WTC11 (cell line): ENCODE results near the gene TSKU. TPM values are rescaled to one million over a fixed set of nuclear protein-coding genes. Genes with fewer than 3 reads are reported as not detected.

Source experiments
- ATAC-seq: fragments of 200-7000 bp; cut with Tn5 transposase; 2 replicates; pipeline ENCODE4 v1.10.0; 2021; ENCODE audit warnings: mild to moderate bottlenecking, moderate library complexity
- CTCF ChIA-PET: fragments of 300-600 bp; sonication (Branson Sonifier 250); formaldehyde crosslinking; loops from one replicate; lab custom pipeline; 2021; ENCODE audit warnings: antibody characterized with exemption; lab: Charles Lee
- POLR2A ChIA-PET: fragments of 350-600 bp; sonication (Branson Sonifier 250); formaldehyde crosslinking; loops from one replicate; lab custom pipeline; 2021; ENCODE audit warnings: antibody characterized with exemption; lab: Charles Lee
- DNase-seq: peaks from one replicate; pipeline ENCODE4 v3.0.0; 2021; ENCODE audit warnings: low spot score
- H3K27ac Mint-ChIP-seq: 2 replicates; pipeline ENCODE4 v1.8.0; 2021; ENCODE audit warnings: mixed read lengths
- H3K27me3 Mint-ChIP-seq: 2 replicates; pipeline ENCODE4 v1.8.0; 2021; ENCODE audit warnings: low read depth, mild to moderate bottlenecking, moderate library complexity, mixed read lengths
- H3K36me3 Mint-ChIP-seq: 2 replicates; pipeline ENCODE4 v1.8.0; 2021; ENCODE audit warnings: mixed read lengths
- H3K4me1 Mint-ChIP-seq: 2 replicates; pipeline ENCODE4 v1.8.0; 2022; ENCODE audit warnings: mixed read lengths
- H3K4me3 Mint-ChIP-seq: 2 replicates; pipeline ENCODE4 v1.8.0; 2021; ENCODE audit warnings: mild to moderate bottlenecking, moderate library complexity, mixed read lengths
- H3K9me3 Mint-ChIP-seq: 2 replicates; pipeline ENCODE4 v1.8.0; 2021; ENCODE audit warnings: mixed read lengths
- AFF4 ChIP-seq: sonication (generic); formaldehyde crosslinking; IDR thresholded peaks from 2 replicates; pipeline ENCODE4 v1.8.1; 2023; ENCODE audit warnings: mild to moderate bottlenecking, missing genetic modification reagents, borderline replicate concordance
- ATF3 ChIP-seq: sonication (generic); formaldehyde crosslinking; conservative IDR thresholded peaks from 2 replicates; pipeline ENCODE4 v1.8.1; 2022; ENCODE audit warnings: mild to moderate bottlenecking, missing genetic modification reagents
- ATF6 ChIP-seq: sonication (generic); formaldehyde crosslinking; IDR thresholded peaks from 2 replicates; pipeline ENCODE4 v1.8.1; 2023; ENCODE audit warnings: mild to moderate bottlenecking, missing genetic modification reagents
- CBFB ChIP-seq: sonication (generic); formaldehyde crosslinking; IDR thresholded peaks from 2 replicates; pipeline ENCODE4 v1.8.1; 2022; ENCODE audit warnings: mild to moderate bottlenecking, low read depth, missing genetic modification reagents
- CTCF ChIP-seq: fragments of 200-600 bp; IDR thresholded peaks from 2 replicates; pipeline ENCODE4 v1.8.0; 2022; ENCODE audit warnings: antibody characterized with exemption
- FOXJ3 ChIP-seq: sonication (generic); formaldehyde crosslinking; IDR thresholded peaks from 2 replicates; pipeline ENCODE4 v1.9.0; 2021; ENCODE audit warnings: missing genetic modification reagents, mild to moderate bottlenecking, borderline replicate concordance
- FOXP4 ChIP-seq: sonication (generic); formaldehyde crosslinking; IDR thresholded peaks from 2 replicates; pipeline ENCODE4 v1.8.0; 2022; ENCODE audit warnings: mild to moderate bottlenecking, missing genetic modification reagents
- GABPB1 ChIP-seq: sonication (generic); formaldehyde crosslinking; IDR thresholded peaks from 2 replicates; pipeline ENCODE4 v1.8.1; 2023; ENCODE audit warnings: mild to moderate bottlenecking, missing genetic modification reagents
- GRHL2 ChIP-seq: fragments of 250-450 bp; sonication (Bioruptor Pico); IDR thresholded peaks from 2 replicates; pipeline ENCODE4 v1.8.0; 2022; ENCODE audit warnings: mild to moderate bottlenecking, moderate library complexity; ENCODE audit not compliant: insufficient replicate concordance, severe bottlenecking
- GTF2I ChIP-seq: fragments of 250-450 bp; sonication (Bioruptor Pico); conservative IDR thresholded peaks from 2 replicates; pipeline ENCODE4 v1.4.0; 2021; ENCODE audit warnings: mild to moderate bottlenecking
- HMGA2 ChIP-seq: fragments of 250-450 bp; sonication (Bioruptor Pico); IDR thresholded peaks from 2 replicates; pipeline ENCODE4 v1.4.0; 2021; ENCODE audit warnings: mild to moderate bottlenecking, moderate library complexity
- NFE2L1 ChIP-seq: sonication (generic); formaldehyde crosslinking; IDR thresholded peaks from 2 replicates; pipeline ENCODE4 v1.8.1; 2023; ENCODE audit warnings: missing genetic modification reagents
- NFYB ChIP-seq: sonication (generic); formaldehyde crosslinking; conservative IDR thresholded peaks from 2 replicates; pipeline ENCODE4 v1.8.0; 2022; ENCODE audit warnings: low read depth, missing genetic modification reagents
- SMAD3 ChIP-seq: sonication (generic); formaldehyde crosslinking; IDR thresholded peaks from 2 replicates; pipeline ENCODE4 v1.8.0; 2022; ENCODE audit warnings: missing genetic modification reagents, mild to moderate bottlenecking, borderline replicate concordance
- SMAD4 ChIP-seq: sonication (generic); formaldehyde crosslinking; IDR thresholded peaks from 2 replicates; pipeline ENCODE4 v1.8.0; 2022; ENCODE audit warnings: mild to moderate bottlenecking, missing genetic modification reagents
- SOX15 ChIP-seq: fragments of 250-450 bp; sonication (Bioruptor Pico); IDR thresholded peaks from 2 replicates; pipeline ENCODE4 v1.9.0; 2021; ENCODE audit warnings: mild to moderate bottlenecking
- TCF7 ChIP-seq: sonication (generic); formaldehyde crosslinking; IDR thresholded peaks from 2 replicates; pipeline ENCODE4 v1.8.0; 2022; ENCODE audit warnings: mild to moderate bottlenecking, low read depth, missing genetic modification reagents, moderate library complexity
- TEAD1 ChIP-seq: sonication (generic); formaldehyde crosslinking; IDR thresholded peaks from 2 replicates; pipeline ENCODE4 v1.8.0; 2022; ENCODE audit warnings: mild to moderate bottlenecking, missing genetic modification reagents
- ZBTB43 ChIP-seq: sonication (generic); formaldehyde crosslinking; IDR thresholded peaks from 2 replicates; pipeline ENCODE4 v1.8.1; 2023; ENCODE audit warnings: mild to moderate bottlenecking, missing genetic modification reagents
- ZNF121 ChIP-seq: sonication (generic); formaldehyde crosslinking; IDR thresholded peaks from 2 replicates; pipeline ENCODE4 v1.8.0; 2023; ENCODE audit warnings: missing genetic modification reagents
- ZNF219 ChIP-seq: sonication (generic); formaldehyde crosslinking; IDR thresholded peaks from 2 replicates; pipeline ENCODE4 v1.8.0; 2023; ENCODE audit warnings: missing genetic modification reagents, mild to moderate bottlenecking, borderline replicate concordance
- ZNF232 ChIP-seq: sonication (generic); formaldehyde crosslinking; IDR thresholded peaks from 2 replicates; pipeline ENCODE4 v1.8.0; 2022; ENCODE audit warnings: mild to moderate bottlenecking, missing genetic modification reagents
- ZNF263 ChIP-seq: sonication (generic); formaldehyde crosslinking; IDR thresholded peaks from 2 replicates; pipeline ENCODE4 v1.8.1; 2022; ENCODE audit warnings: low read depth, mild to moderate bottlenecking, moderate library complexity, missing genetic modification reagents
- total RNA-seq: library from RNA; stranded (reverse); gene quantifications from 3 replicates; pipeline ENCODE4 v1.2.3, GENCODE V29; 2021

Gene TSKU
- total RNA-seq, 1 experiment from 2014 or later, result 30.3 TPM

GRCh38 chr11:76795290-76795935, 12.3 kb downstream of the TSKU start:
- peaks cover 35% of the 10 kb centered on the region for H3K36me3 Mint-ChIP-seq
- POLR2A ChIA-PET, result interaction anchor here (0.5 kb wide), 1 partner anchor 1345 kb away, joined by 3 read pairs; no protein-coding TSS in a partner anchor
- no peak for DNase-seq
- H3K27me3 Mint-ChIP-seq, result no peaks in the 10 kb centered on the region
- TF ChIP-seq ZBTB43 (CRISPR knock-in tag), result no peak
- TF ChIP-seq TEAD1, result no peak
- TF ChIP-seq ATF3 (CRISPR knock-in tag), result no peak
- no peak for TF ChIP-seq GRHL2 (CRISPR knock-in tag)
- no peak for TF ChIP-seq ZNF263
- TF ChIP-seq TCF7 (CRISPR knock-in tag), result no peak
- TF ChIP-seq HMGA2 (CRISPR knock-in tag), result no peak
- TF ChIP-seq FOXP4 (CRISPR knock-in tag), result no peak
- TF ChIP-seq CBFB, result no peak
- TF ChIP-seq SOX15 (CRISPR knock-in tag), result no peak
- TF ChIP-seq ATF6 (CRISPR knock-in tag), result no peak
- TF ChIP-seq ZNF121 (CRISPR knock-in tag), result no peak
- TF ChIP-seq GTF2I (CRISPR knock-in tag), result no peak
- no peak for TF ChIP-seq FOXJ3 (CRISPR knock-in tag)
- ATAC-seq, result no peak
- CTCF ChIA-PET, result interaction anchor here (1.4 kb wide), 1 partner anchor 61 kb away, joined by 10 read pairs; no protein-coding TSS in a partner anchor
- H3K9me3 Mint-ChIP-seq, result peaks cover 25% of the 10 kb centered on the region
- peaks cover 47% of the 10 kb centered on the region for H3K4me1 Mint-ChIP-seq
- peak overlapping the region; percentile 92 for H3K27ac Mint-ChIP-seq
- H3K4me3 Mint-ChIP-seq, result no peak overlapping the region

GRCh38 chr11:76795936-76796441, 12.8 kb downstream of the TSKU start:
- DNase-seq (no peak), ATAC-seq (no peak)
- peak overlapping the region; percentile 32; the same call in 1 of the 2 replicates for H3K27ac Mint-ChIP-seq
- H3K36me3 Mint-ChIP-seq, result peaks cover 29% of the 10 kb centered on the region
- H3K4me3 Mint-ChIP-seq, result no peak overlapping the region
- H3K4me1 Mint-ChIP-seq, result peaks cover 41% of the 10 kb centered on the region
- CTCF ChIA-PET, result interaction anchor here (1.4 kb wide), 1 partner anchor 61 kb away, joined by 10 read pairs; no protein-coding TSS in a partner anchor
- no peaks in the 10 kb centered on the region for H3K27me3 Mint-ChIP-seq
- POLR2A ChIA-PET, result interaction anchor here (0.5 to 0.6 kb wide), 2 partner anchors 247 to 1345 kb away, joined by 3 to 4 read pairs; no protein-coding TSS in a partner anchor
- peaks cover 20% of the 10 kb centered on the region for H3K9me3 Mint-ChIP-seq
- TF ChIP-seq NFYB (CRISPR knock-in tag) (no peak), AFF4 (CRISPR knock-in tag) (no peak), ZNF232 (CRISPR knock-in tag) (no peak), GABPB1 (no peak), SMAD3 (CRISPR knock-in tag) (no peak), CTCF (no peak), ZNF219 (CRISPR knock-in tag) (no peak), SMAD4 (CRISPR knock-in tag) (no peak), NFE2L1 (CRISPR knock-in tag) (no peak)
